ENCODE measurements around the gene PQBP1.
"Not testable (repeated sequence)": the region's sequence is repeated elsewhere in the genome, so short reads cannot be mapped to it uniquely, and the experiment has no call there.

Gene PQBP1, protein sequence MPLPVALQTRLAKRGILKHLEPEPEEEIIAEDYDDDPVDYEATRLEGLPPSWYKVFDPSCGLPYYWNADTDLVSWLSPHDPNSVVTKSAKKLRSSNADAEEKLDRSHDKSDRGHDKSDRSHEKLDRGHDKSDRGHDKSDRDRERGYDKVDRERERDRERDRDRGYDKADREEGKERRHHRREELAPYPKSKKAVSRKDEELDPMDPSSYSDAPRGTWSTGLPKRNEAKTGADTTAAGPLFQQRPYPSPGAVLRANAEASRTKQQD
- total RNA-seq, result 46.3 to 51.8 (median 48.7) reads per million in 4 donors

DNA sequence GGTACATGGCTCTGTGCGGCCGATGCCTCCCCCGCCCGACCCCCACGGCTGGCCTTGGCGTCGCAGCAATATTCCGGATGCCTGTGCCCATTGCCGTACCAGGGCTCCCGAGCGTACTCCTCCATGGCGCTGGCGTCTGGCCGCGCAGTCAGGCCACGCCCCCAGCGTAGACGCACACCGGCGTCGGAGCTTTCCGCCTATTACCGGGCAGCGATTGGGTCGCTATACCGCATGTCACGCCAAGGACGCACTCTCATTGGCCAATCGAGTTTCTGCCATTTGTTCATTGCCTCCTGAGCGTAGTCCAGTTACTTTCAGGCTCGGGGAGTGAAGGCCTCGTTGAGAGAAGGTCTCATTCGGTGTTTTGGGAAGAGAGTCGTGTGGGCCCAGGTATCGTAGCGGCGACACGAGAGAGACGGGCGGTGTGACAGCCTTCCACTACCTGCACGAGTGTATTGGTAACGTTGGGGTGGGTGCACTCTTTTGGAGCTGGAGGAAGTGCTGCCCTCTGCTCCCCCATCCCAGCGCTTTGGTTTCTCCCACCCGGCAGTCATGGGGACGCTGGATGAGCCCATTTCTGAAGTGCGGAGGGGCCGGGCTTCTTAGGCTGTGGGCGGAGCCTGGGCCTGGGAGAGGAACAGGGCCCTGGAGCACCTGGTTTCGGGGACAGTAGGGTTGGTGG is at the start of gene PQBP1, which contains the start of gene TIMM17B:
Gene PQBP1, plus strand, starts transcription at position 306 of the 682 bp plus-strand sequence. CDS start 580 bp downstream, outside the sequence.
Gene TIMM17B, minus strand, starts transcription at position 144 of the 682 bp plus-strand sequence. Its CDS starts 19 bp downstream, at position 125.
- DNase-seq, result peak; percentile 75 to 96 (median 84)

DNA sequence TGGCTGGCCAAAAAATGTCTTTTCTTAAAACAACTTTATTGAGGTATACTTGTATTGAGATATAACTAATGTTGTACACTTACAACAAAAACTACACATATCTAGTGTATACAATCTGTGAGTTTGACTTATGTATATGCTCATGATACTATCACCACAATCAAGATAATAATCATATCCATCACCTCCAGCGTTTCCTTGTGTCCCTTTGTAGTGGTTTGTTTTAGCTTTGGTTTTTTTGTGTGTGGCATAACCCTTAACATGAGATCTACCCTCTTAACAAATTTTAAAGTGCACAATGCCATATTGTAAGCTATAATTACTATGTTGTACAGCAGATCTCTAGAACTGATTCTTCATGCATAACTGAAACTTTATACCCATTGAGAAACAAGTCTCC is 48.9 kb upstream of the PQBP1 start:
- DNase-seq, result no peak

DNA sequence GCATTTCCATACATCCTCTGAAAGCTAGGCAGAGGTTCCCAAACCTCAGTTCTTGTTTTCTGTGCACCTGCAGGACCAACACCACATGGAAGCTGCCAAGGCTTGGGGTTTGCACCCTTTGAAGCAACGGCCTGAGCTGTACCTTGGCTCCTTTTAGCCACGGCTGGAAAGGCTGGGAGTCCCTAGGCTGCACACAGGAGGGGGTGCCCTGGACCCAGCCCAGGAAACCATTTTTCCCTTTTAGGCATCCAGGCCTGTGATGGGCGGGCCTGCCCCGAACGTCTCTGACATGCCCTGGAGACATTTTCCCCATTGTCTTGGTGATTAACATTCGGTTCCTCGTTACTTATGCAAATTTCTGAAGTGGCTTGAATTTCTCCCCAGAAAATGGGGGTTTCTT is 44.9 kb upstream of the PQBP1 start:
- DNase-seq, result no peak

DNA sequence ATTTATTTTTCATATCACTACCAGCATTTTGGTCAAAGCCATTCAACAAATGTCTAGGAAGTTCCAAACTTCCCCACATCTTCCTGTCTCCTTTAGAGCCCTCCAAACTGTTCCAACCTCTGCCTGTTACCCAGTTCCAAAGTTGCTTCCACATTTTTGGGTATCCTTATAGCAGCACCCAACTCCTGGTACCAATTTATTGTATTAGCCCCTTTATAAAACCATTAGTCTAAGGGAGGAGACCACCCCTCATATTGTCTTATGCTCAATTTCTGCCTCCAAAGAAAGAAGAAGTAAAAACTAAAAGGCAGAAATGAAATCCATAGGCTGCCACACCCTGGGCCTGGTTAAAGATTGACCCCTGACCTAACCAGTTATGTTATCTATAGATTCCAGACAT is 44.2 kb upstream of the PQBP1 start:
- DNase-seq, result not testable (repeated sequence)

DNA sequence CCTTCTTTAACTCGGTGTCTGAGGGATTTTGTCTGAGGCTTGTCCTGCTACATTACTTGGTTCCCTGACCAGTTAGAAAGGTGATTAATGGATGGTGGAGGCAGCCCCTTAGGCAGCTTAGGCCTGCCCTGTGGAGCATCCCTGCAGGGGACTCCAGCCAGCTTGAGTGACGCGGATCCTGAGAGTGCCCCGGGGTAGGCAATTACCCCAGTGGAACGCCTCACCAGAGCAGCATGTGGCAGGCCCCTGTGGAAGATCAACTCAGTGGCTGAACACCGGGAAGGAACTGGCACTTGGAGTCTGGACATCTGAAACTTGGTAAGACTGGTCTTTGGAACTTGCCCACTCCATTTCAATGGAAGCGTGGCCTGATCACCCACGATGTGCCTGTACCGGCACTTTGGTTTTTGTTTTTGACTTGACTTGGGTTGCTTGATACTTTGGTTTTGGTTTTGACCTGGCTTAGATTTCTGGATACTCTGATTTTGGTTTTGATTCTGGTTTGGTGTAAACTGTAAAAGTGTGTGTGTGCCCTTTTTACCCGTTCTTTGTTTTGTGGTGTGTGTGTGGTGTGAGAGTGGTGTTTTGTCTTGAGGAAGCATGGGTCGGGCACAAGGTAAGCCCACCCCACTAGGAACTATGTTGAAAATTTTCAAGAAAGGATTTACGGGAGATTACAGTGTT is 43.5 kb upstream of the PQBP1 start:
- DNase-seq, result not testable (repeated sequence)

DNA sequence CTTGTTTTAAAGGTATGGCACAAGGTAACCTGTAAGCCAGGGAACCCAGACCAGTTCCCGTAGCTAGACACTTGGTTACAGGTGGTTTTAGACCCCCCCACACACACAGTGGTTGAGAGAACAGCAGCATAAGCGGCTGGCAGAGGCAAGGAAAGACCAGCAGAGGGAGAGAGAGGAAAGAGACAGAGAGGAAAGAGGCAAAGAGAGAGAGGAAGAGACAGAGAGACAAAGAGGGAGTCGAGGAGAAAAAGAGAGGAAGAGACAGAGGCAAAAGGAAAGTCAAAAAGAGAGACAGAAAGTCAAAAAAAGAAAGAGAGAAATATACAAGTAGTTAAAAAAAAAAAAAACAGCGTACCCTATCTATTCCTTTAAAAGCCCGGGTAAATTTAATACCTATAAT is 42.8 kb upstream of the PQBP1 start:
- DNase-seq, result peak in 1 of 5 donors; percentile 12

DNA sequence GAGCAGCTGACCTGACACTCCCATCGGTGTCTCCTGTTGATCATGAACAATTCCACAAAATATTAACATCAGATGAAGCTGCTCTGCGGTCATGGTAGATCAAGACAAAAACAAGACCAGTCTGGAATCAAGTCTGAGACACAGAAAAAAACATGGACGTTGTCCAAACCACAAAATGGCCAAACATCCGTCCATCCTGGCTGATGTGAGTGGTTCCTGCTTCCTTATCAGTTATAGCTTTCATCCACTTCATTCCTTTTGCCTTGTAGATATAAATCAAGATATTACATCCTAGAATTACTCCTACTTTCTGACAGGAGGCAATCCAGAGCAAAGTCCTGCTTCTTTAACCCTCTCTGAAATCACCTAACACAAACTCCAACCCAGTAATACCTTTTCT is 33.5 kb upstream of the PQBP1 start:
- DNase-seq, result no peak

DNA sequence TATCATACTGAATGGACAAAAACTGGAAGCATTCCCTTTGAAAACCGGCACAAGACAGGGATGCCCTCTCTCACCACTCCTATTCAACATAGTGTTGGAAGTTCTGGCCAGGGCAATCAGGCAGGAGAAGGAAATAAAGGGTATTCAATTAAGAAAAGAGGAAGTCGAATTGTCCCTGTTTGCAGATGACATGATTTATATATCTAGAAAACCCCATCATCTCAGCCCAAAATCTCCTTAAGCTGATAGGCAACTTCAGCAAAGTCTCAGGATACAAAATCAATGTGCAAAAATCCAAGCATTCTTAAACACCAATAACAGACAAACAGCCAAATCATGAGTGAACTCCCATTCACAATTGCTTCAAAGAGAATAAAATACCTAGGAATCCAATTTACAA is 25.7 kb upstream of the PQBP1 start:
- DNase-seq, result not testable (repeated sequence)

DNA sequence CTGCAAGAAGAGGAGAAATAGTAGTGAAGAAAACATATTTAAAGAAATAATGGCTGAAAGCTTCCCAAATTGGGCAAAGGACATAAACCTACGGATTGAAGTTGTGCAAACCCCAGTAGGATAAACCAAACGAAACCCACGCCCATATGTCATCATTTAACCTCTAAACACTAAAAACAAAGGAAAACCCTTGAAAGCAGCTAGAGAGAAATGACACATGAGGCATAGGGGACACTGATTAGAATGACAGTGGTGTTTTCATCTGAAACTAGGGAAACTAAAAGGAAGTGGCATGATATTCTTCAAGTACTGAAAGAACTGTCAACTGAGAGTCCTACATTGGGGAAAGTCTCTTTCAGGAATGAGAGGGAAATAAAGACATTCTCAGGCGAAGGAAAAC is 20.8 kb upstream of the PQBP1 start:
- not testable (repeated sequence) for DNase-seq

DNA sequence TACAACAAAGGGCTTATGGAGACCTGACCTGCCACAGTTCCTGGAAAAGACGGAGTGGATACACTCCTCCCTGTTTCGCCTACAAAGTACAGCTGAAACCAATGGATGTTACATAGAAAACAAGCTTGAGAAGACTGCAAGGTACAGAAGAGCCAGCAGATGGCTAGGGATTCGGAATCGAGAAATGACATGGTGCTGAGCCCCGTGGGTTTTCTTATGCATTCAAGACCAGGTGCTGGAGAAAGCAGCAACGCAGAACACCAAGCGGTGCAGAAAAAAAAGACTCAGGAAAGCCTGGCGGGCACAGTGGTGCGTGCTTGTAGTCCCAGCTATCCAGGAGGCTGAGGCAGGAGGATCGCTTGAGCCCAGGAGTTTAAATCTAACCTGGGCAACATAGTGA is 14.0 kb upstream of the PQBP1 start:
- no peak for DNase-seq

DNA sequence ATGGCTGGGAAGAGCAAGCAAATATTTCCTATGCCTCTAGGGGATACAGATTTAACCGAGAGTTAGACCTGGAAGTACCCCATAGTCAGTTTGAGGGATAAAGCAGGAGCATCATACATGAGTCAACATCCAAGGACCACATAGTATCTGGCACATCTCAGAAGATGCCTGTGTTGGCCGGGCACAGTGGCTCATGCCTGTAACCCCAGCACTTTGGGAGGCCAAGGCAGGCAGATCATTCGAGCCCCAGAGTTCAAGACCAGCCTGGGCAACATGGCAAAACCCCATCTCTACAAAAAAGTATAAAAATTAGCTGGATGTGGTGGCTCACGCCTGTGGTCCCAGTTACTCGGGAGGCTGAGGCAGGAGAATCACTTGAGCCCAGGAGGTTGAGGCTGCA is 11.1 kb upstream of the PQBP1 start:
- not testable (repeated sequence) for DNase-seq

DNA sequence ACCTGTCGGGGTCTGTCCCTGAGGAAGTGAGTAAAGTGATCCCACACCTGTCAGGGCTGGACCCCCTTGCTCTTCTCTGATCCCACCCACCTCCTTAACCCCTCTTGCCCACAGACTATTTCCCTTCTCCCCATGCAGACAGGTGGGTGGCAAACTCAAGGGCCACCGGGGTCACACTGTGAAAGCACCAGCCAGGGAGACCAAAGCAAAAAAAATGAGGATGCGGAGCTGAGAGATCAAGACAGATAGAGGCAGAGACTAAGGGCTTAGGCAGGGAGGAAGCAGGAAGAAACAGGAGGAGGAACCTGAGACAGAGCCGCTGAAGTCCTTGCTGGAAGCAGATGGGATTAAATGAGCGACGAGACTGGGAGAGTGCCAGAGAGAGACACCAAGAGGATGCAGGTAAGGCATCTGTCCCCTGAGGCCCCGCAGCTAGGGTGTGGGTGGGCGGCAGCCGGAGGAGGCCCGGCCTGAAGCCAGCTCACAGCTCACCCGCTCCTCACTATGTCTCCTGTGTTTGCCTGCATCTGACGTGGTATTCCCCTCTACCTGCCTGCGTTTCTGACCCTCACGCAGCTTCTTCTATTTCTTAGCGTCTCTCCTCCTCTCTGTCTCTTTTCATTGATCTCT is 7.3 kb upstream of the PQBP1 start:
- no peak for DNase-seq

DNA sequence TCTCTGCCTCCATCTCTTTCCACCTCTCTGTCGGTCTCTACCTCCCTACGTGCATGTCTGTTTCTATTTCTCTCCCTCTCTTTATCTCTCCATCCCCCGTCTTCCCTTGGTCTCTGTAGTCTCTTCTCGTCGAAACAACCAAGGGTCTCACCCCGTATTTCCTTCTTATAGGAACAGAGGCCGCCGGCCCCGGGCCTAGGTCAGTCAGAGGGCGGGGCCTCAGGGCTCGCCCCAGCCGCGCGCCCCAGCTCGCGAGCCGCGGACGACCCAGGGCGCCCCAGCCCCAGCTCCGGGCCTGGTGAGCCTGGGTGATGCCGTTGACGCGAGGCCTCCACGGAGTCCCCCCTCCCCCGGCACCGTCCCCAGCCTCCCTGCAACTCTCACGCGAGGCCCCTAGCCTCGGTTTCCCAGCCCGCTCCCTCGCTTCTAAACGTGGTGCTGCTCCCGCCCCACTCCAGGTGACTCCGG is 6.8 kb upstream of the PQBP1 start:
- peak in 1 of 5 donors; percentile 16 for DNase-seq

DNA sequence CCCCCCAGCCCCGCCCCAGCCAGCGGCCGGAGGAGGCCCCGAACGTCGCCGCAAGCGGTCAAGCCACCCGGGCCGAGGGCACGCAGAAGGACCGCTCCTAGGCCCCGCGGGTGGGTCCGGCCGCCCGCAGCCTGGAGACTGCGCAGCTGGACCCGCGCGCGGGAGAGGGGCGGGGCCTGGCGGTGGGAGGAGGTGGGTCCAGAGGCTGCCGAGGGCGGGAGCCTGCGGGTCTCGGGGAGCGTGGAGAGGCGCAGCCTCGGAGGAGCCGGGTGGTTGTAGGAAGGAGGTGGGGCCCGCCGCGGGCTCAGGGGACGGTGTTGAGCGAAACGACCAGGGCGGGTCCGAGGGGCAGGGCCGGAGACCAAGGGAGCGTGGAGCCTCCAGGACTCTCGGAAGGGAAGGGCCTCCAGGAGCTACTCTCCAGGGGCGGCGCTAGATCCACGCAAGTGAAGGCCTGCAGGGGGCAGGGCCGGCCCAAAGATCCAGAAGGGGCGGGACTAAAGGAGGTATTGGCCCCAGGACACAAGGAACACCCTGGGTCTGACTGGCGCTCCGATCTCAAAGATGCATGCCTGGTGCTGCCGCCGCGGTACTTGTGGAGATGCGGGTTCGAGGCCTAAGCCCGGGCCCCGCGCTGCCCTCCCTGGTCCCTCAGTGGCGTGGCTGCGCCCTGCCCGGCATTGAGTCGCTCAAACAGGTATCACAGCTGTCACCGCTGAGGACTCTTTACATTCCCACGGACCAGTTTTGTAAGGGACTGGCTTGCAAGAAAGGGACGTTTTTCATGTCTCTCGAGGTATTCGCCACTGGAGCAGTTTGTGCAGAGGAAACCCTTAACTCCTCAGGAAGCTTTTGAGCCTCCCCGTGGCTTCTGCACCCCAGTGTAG is 6.1 kb upstream of the PQBP1 start:
- peak; percentile 60 to 84 (median 71) for DNase-seq

DNA sequence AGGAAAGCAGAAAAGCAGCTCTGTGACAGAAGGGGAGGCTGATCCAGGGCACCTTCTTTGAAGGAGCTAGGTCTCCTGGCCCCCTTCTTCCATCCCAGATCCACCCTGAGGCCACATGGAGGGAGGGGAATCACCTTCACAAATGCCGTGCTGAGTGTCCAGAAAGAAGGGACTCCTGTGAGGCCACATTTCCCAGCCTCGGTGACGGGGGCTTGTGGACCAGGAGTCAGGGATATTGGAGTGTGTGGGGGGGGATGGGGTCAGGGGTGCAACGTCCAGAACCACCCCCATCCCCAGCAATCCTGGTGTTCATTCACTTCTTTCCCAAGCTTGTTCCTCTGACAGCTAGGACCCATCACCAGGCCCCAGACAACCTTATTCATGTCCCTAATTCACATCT is 4.8 kb upstream of the PQBP1 start:
- no peak for DNase-seq

DNA sequence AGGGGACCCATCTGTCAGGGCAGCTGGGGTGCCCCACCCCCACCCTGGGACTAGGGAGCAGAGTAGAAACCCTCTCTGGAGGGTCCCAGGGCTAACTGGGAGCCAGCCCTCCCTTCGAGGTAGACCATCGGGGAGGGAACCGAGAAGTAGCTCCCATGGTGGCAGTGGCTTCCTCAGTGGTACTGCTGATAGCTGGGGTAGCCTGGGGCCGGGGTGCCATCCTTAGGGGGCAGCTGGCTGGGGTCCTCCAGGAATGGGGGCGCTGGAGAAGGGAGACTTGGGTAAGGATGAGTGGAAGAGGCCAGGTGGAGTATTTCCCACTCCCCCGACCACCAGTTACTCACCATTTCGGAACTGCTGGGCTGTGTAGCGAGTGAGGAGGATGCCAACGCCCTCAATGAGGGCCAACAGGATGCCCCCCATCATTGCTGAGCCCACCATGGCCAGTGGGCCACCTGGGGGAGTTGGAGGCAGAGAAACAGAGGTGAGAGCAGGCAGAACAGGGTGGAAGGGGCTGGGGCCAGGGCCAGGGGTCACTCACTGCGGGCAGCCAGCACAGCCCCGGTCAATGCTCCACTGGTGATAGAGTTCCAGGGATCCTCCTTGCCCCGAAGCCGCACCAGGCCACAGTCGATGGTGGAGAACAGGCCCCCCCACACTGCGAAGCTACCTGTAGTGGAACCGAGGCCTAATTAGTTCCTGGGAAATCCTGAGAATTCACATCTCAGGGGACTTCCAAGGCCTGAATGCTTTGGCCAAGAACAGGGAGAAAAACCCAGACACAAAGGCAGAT is 4.0 kb upstream of the PQBP1 start:
- no peak for DNase-seq

DNA sequence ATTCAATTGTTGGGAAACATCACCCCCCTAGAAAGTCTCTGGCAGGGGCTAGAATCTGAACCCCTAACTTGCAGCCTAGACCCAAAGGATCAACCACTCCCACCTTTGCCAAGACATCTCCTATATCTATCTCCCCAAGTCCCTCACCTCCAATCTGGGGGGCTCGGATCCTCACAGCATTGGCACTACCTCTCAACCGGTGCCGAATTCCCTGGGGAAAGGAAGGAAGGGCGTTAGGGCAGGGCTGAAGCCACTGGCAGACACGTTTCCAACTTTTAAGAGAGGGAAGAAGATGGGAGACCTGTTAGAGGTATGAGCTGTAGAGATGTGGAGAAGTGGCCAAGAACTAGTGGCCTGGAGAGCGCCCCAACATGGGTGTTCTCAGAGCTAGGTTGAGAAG is 2.8 kb upstream of the PQBP1 start:
- DNase-seq, result no peak

DNA sequence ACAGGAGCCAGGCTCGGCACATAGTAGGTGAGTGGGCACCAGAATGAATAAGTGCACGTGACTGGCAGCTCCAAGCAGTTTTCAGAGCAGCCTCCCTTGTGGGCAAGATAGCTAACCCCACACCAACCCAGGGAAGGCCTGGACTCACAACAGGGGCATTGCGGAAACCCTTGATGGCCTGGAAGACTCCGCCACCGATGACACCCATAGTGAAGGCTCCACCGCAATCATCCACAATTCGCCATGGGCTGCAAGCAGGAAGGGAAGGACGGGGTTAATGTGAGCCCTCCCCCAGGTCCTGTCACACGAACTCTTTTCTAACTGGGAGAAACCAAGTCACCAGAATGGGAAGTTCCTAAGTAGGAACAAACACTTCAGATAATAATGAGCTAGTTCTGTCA is 1.1 kb upstream of the PQBP1 start:
- DNase-seq, result no peak

DNA sequence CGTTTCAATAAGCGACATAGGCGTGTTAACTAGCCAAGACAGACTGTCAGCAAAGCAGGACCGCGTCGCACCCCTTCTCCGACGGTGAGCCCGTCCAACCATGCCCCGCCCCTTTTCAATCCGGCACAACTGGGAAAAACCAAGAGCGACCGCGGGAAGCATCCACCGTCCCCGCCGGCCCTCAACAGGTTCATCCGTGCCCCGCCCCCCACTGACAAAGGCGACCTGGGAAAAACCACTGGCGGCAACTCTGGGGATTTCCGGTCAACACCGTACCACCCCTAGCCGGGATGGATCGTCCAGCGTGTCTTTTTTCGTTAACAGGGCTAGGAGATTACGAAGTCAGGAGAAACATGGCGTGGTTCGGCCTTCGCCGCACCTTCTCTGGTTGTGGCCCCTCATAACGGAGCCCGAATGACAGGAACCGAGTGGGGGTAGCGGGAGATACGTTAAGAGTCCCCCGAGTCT is 539 bp upstream of the PQBP1 start:
- DNase-seq, result peak; percentile 42 to 65 (median 57)

DNA sequence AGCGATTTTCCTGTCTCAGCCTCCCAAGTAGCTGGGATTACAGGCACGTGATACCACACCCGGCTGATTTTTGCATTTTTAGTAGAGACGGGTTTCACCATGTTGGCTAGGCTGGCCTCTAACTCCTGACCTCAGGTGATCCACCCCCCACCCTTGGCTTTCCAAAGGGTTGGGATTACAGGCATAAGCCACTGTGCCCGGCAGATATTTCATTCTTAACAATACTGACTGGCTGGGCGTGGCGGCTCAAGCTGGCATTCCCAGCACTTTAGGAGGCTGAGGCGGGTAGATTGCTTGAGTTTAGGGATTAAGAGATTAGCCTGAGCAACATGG is 1.3 kb downstream of the PQBP1 start:
- no peak for DNase-seq

DNA sequence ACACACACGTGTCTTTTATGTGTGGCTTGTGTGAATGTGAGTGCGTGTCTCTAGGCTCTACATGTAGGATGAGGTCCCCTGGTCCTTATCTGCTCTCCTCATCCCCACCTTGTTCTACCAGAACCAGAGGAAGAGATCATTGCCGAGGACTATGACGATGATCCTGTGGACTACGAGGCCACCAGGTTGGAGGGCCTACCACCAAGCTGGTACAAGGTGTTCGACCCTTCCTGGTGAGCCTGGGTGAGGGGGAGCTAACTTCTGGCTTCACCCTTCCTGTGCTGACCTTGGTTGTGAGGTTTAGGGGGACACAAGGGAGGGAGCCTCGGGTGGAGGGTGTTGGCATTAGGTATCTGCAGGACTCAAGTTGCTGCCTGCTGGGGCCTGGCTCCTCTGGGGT is 3.3 kb downstream of the PQBP1 start:
- DNase-seq, result no peak
